LNCaP clone FGC (cell line): ENCODE data around the gene HOXD3.

Experiments
- DNase-seq: peaks from one replicate; pipeline ENCODE4 v3.0.0-alpha.2; 2011; ENCODE audit warnings: low read depth
- H3K4me3 ChIP-seq: 2 replicates; pipeline ENCODE4 v1.5.1; 2011; ENCODE audit warnings: mild to moderate bottlenecking, low read depth, low read length, control low read depth
- CTCF ChIP-seq: IDR thresholded peaks from 2 replicates; pipeline ENCODE4 v1.5.1; 2012; ENCODE audit warnings: mild to moderate bottlenecking; ENCODE audit not compliant: control insufficient read depth, insufficient read depth; ENCODE audit errors: extremely low read depth

The HOXD3 gene

GRCh38 chr2:176147800-176148496 is 9.2 kb upstream of the HOXD3 start:
- no peak for DNase-seq
- H3K4me3 ChIP-seq: no peak overlapping the region
- TF ChIP-seq CTCF: no peak

GRCh38 chr2:176148751-176149421 is 8.2 kb upstream of the HOXD3 start:
- DNase-seq: no peak
- H3K4me3 ChIP-seq: no peak overlapping the region

GRCh38 chr2:176149481-176149938 is 7.6 kb upstream of the HOXD3 start:
- TF ChIP-seq CTCF: no peak
- DNase-seq: no peak
- no peak overlapping the region for H3K4me3 ChIP-seq

More at GRCh38 chr2:176148751-176149421, 8.2 kb upstream of the HOXD3 start:
- TF ChIP-seq CTCF: no peak

- no peak overlapping the region for H3K4me3 ChIP-seq
- DNase-seq: no peak
- TF ChIP-seq CTCF: no peak
These were observed 7.0 kb upstream of the HOXD3 start for GRCh38 chr2:176149939-176150583.

- DNase-seq: no peak
- H3K4me3 ChIP-seq: no peak overlapping the region
- no peak for TF ChIP-seq CTCF
These were observed 6.3 kb upstream of the HOXD3 start for GRCh38 chr2:176150584-176151441.

- no peak for DNase-seq
- TF ChIP-seq CTCF: no peak
- H3K4me3 ChIP-seq: no peak within 1 kb of the TSS
These were observed 5.4 kb upstream of the HOXD3 start, which contains the start of gene HOXD4 for GRCh38 chr2:176151442-176152287. Gene HOXD4 (plus strand): TSS chr2:176151550. CDS start chr2:176151634, 84 bp downstream.
